AG10803 (cell line): ENCODE data around the gene LMCD1.

Experiments used
- DNase-seq: peaks from one replicate; pipeline ENCODE4 v3.0.0; 2010; ENCODE audit warnings: low read depth
- H3K4me3 ChIP-seq: 2 replicates; pipeline ENCODE4 v1.5.1; 2011; ENCODE audit warnings: mild to moderate bottlenecking, low read length, control low read depth
- TF ChIP-seq, protein P1 (sequence below): conservative IDR thresholded peaks from 2 replicates; pipeline ENCODE4 v1.5.1; 2011; ENCODE audit warnings: mild to moderate bottlenecking, low read length, control low read depth, inconsistent platforms

Gene LMCD1, protein sequence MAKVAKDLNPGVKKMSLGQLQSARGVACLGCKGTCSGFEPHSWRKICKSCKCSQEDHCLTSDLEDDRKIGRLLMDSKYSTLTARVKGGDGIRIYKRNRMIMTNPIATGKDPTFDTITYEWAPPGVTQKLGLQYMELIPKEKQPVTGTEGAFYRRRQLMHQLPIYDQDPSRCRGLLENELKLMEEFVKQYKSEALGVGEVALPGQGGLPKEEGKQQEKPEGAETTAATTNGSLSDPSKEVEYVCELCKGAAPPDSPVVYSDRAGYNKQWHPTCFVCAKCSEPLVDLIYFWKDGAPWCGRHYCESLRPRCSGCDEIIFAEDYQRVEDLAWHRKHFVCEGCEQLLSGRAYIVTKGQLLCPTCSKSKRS

DNA sequence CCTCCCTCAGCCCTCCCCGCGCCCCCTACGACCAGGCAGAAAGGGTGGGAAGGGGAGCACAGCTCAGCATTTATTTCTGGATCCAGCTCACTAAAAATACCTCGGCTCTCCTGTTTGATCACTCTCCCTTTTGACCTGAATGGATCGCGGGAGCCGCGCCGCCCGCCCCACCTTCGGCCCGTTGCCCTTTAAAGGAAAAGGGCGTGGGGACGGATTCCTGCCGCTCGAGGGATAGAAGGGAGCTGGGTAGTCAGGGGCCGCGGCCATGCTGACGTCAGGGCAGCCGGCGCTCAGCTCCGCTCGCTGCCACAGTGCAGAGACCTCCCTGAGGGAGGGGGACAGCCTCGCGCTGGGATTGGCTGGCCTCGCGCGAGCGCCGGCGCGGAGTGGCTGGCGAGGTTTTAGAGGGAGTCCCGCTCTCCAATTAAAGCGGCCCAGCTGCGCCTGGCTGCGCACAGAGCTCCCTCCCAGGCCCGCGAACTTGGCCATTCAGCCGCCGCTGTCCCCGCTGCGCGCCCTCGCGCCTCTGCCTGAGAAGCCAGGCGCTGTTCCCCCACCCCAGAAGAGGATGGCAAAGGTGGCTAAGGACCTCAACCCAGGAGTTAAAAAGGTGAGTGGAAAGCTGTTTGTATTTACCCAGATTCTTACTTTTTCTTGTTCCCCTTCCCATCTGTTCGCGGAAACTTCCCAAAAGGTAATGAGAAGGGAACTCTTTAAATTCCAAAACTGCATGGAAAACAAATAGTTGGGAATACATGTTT is at the start of gene LMCD1:
LMCD1 (plus strand) TSS at position 453 of the 761 bp plus-strand sequence; CDS start at position 569, 116 bp downstream.
- peak within 1 kb of the TSS; percentile 90 for H3K4me3 ChIP-seq
- peak; percentile 98 for DNase-seq
- TF ChIP-seq, protein P1, sequence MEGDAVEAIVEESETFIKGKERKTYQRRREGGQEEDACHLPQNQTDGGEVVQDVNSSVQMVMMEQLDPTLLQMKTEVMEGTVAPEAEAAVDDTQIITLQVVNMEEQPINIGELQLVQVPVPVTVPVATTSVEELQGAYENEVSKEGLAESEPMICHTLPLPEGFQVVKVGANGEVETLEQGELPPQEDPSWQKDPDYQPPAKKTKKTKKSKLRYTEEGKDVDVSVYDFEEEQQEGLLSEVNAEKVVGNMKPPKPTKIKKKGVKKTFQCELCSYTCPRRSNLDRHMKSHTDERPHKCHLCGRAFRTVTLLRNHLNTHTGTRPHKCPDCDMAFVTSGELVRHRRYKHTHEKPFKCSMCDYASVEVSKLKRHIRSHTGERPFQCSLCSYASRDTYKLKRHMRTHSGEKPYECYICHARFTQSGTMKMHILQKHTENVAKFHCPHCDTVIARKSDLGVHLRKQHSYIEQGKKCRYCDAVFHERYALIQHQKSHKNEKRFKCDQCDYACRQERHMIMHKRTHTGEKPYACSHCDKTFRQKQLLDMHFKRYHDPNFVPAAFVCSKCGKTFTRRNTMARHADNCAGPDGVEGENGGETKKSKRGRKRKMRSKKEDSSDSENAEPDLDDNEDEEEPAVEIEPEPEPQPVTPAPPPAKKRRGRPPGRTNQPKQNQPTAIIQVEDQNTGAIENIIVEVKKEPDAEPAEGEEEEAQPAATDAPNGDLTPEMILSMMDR = peak; percentile 36

DNA sequence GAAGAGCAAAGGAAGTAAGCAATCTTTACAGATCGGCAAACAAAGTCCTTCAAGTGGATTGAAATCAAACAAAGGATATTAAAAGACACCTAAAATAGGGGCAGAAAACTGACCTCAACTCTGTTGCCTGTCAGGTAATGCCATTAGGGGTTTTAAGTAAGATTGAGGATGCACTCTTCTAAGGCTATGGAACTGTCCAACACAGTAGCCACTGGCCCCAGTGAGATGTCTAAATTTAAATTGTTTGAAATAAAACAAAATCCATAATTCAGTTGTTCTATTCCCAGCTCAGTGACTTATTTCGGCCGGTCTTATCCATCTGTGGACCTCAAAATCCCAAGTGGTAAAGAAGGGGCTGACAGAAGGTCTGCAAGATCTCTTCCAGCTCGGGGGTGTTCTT is 49.5 kb upstream of the LMCD1 start:
- TF ChIP-seq, protein P1 = no peak
- no peak overlapping the region for H3K4me3 ChIP-seq
- no peak for DNase-seq

DNA sequence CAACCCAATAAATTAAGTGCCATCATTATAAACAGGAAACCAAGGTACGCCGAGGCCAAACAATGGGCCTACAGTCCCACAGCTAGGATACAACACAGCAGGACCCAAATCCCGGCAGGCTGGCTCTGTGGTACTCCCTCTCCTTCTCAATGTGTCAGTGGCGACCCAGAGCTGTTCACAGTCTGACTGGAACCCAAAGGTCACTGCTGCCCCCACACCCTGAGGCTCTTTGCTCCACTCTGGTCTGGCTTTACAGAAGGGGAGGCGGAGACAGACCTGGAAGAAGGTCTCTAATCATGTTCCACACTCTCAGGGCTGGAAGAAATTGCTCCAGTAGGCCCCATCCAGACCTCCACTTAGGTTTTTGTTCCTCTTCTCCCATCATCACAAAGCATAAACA is 48.5 kb upstream of the LMCD1 start:
- TF ChIP-seq, protein P1 = no peak
- no peak for DNase-seq
- no peak overlapping the region for H3K4me3 ChIP-seq

DNA sequence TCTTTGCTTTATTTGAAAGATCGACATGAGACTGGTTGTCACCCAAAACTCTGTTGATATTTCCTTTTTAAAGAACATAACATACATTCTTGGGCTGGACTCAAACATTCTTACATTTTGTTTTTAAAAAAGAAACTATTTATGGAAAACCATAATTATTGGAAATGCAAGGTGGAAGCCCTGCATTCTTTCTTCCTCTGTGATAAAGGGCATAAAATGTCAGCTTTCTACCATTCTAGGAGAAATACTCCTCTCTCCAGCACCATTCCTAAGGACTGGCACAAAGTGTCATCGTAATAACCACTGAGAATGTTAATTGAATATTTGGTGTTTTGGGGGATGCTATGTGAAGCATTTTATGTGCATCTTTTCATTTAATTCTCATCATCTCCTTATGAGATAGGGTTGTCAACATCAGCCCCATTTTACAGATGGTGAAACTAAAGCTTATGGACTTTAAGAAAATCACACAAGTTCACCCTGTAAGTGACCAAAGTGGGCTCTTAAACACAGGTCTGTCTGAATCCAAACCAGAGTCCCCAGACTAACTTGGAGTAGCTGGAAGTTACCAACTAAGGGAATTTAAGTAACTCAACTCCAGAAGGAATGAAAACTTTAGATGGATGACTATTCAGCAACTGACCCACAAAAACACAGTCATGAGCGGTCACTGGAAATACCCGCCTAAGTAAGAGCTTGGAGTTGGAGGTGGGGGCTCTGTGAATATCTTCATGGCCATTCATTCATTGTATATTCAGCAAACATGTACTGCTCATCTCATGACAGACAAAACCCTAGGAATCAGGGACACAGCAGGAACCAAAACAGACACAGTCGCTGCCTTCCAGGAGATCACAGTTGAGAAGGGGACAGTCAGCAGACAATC is 45.9 kb upstream of the LMCD1 start:
- H3K4me3 ChIP-seq = no peak overlapping the region
- TF ChIP-seq, protein P1 = no peak
- DNase-seq = peak; percentile 77

DNA sequence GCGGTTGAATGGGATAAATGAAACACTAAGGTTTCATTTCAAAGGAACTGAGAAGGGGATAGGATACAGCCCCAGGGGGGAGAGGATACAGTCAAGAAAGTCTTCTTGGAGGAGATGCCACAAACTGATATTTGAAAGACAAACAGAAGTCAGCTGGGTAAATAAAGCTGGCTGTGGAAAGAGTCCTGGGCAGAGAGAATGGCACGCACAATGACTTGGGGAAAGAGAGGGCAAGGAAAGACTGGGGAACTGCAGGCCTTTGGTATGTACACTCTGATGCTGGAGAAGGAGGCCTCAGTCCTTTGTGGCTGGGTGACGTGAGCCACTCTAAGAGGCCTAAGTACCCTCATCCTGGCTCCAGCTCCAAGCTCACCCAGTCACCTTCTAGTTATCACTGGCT is 45.2 kb upstream of the LMCD1 start:
- TF ChIP-seq, protein P1 = no peak
- no peak overlapping the region for H3K4me3 ChIP-seq
- no peak for DNase-seq

DNA sequence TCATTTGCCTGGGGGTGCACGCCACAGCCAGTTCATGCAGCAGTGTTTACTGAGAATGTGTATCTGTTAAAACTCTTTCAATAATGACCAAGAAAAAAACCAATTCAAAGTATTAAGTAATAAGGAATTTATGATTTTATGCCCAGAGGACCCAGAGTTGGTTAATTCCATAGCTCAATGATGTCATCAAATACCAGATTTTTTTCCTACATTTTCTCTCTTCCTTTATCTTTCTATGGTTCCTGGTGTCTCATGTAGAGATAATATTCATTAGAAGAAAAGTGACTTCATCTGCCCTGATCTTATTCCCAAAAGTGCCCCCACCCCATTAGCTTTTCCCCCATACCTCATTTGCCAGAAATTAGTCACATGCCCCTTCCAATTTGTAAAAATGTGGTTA is 44.6 kb upstream of the LMCD1 start:
- no peak overlapping the region for H3K4me3 ChIP-seq
- TF ChIP-seq, protein P1 = no peak
- DNase-seq = peak; percentile 81
